ENCODE data around the gene BCAS4.

The BCAS4 gene

DNA sequence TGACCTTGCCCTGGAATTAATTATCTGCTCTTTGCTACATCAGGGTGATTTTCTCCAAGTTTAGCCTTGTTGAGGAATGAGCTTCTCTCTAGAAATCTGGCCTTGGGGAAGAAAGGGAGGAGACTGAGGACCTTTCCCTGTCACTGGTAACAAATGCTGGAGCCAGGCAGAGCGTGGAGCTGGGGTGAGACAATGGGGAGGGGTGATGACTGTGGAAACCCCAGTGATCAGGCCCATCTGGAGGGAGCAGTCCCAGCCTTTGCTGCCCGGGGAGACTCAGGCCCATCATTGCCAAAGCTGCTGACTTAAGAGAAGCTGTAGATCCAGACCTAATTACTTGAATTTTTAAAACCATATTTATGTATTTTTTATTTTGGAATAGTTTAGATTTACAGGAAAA is 31.3 kb downstream of the BCAS4 start:
- no peak for DNase-seq

DNA sequence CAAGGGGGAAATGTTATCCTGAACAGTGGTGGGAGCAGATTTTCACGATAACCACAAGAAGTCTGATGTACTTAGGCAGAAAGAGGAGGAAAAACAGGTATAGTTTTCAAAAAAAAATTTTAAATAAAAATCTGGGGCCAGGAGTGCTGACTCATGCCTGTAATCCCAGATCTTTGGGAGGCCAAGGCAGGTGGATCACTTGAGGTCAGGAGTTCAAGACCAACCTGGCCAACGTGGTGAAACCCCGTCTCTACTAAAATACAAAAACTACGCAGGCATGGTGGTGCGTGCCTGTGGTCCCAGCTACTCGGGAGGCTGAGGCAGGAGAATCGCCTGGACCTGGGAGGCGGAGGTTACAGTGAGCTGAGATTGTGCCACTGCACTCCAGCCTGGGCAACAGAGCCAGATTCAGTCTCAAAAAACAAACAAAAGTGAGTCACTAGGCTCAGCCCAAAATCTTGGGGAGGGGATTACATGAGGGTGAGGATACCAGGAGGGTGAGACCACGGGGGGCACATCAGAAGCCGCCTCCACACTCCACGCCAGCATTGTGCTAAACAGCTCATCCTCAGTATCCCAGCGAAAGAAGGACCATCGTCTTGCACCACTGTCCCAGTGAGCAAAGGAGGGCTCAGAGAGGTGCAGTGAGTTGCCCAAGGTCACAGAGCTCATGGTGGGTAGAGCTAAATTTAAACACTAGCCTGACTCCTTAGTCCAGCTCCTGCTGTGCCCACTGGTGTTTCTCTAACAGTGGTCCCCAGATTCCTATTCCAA is 33.7 kb downstream of the BCAS4 start:
- DNase-seq = no peak

GRCh38 chr20:50831622-50832021 is 36.8 kb downstream of the BCAS4 start:
- DNase-seq = no peak

GRCh38 chr20:50834599-50835005 is 39.7 kb downstream of the BCAS4 start:
- no peak for DNase-seq

DNA sequence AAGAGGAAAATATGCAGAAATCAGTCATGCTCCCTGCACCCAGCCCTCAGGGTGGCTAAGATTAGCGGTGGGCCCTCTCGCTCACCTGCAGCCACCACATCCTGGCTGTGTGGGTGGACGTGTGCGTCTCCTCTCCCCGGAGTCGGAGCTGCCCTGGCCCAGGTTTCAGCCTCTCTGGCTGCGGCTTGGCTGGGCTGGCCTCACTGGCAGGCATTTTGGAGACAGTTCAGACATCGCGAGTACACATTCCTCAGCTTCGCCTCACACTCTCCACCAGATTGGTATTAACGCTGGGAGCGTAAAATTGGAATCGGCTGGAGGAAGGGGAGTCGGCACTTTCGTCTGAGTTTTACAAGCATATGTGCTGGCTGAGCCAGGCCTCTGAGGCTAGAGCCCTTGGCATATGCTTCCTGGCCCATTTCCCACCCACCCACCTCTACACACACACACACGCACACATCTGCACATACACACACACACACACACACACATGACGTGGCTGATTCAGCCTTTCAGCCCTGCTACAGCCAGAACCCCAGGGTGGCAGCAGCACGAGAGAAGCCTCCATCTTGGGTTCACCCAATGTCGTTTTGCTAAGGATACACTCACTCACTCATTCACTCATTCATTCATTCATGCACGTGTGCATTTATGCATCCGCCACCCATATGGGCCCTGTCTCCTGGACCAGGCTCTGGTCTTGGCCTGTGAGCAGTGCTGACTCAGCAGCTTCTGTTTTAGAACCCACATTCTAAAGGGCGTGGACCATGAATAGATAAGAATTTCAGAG is 42.9 kb downstream of the BCAS4 start:
- DNase-seq = no peak

GRCh38 chr20:50838322-50838625 is 43.4 kb downstream of the BCAS4 start:
- DNase-seq = no peak

- DNase-seq = no peak
These were observed 44.0 kb downstream of the BCAS4 start for GRCh38 chr20:50838707-50839385.

- no peak for DNase-seq
These were observed 48.0 kb downstream of the BCAS4 start for GRCh38 chr20:50842821-50843220.

GRCh38 chr20:50843331-50844276 is 48.7 kb downstream of the BCAS4 start:
- DNase-seq = no peak

DNA sequence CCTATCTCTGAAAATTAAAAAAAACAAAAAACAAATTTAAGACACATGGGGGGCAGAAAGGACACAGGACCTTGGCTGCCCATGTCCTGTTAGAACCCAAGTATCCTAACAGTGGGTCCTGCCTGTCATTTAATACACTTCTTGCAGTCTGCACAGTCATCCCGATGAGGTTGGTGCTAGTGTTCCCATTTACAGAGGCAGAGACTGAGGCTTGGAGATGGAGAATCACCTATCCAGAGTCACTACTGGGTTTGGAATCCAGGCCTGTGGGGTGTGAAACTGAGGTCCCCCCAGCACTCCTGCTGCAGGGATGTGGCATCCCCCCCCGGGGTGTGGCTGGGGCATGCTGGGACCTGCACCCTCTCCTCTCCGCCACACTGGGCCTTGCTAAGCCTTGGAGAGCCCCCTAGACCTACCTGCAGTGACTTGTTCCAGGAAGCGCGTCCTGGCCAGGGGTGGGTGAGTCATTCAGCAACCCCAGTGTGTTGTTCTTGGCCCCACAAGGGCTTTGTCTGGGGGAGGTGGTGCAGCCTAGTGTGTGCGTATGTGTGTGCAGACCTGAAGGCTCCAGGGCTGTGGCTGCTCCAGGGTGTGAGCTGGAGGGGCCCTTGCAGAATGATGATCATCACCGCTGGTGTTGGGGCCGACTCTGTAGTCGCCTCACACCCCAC is 49.7 kb downstream of the BCAS4 start:
- DNase-seq = no peak

DNA sequence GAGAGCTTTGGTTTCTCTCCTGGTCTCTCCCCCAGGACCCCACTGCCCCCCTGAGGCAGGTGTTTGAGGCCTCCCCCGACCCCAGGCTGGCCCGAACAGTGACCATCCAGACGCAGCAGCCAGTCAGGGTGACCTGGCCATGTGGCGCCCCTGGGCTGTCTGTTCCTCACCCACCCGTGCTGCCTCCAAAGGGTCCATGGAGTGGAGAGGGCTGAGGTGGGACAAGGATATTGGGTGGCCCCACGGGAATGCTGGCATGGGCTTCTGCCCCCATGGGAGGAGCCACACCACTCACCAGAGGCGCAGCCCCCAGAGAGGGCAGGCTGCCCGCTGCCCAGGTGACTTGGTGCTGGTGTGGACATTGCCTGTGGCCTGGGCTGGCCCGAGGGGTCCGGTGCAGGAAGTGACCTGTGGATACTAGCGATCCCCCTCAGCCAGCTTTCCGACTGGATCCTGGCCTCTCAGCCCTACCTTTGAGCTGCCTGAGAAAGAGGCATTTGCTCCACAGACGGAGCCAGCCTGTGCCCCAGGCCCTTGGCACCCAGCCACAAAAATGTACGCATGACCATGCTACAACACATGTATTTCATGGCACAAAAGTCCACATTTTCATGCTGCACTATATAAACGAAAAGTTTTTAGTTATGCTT is 50.8 kb downstream of the BCAS4 start:
- peak in 1 of 2 experiments; percentile 5 for DNase-seq

- no peak for DNase-seq
These were observed 53.5 kb downstream of the BCAS4 start for GRCh38 chr20:50848341-50848808.

- peak in 1 of 2 experiments; percentile 9 for DNase-seq
These were observed 54.2 kb downstream of the BCAS4 start for GRCh38 chr20:50848846-50849673.

- DNase-seq = no peak
These were observed 55.9 kb downstream of the BCAS4 start for GRCh38 chr20:50850721-50851286.

GRCh38 chr20:50852085-50852484 is 57.2 kb downstream of the BCAS4 start:
- DNase-seq = no peak

DNA sequence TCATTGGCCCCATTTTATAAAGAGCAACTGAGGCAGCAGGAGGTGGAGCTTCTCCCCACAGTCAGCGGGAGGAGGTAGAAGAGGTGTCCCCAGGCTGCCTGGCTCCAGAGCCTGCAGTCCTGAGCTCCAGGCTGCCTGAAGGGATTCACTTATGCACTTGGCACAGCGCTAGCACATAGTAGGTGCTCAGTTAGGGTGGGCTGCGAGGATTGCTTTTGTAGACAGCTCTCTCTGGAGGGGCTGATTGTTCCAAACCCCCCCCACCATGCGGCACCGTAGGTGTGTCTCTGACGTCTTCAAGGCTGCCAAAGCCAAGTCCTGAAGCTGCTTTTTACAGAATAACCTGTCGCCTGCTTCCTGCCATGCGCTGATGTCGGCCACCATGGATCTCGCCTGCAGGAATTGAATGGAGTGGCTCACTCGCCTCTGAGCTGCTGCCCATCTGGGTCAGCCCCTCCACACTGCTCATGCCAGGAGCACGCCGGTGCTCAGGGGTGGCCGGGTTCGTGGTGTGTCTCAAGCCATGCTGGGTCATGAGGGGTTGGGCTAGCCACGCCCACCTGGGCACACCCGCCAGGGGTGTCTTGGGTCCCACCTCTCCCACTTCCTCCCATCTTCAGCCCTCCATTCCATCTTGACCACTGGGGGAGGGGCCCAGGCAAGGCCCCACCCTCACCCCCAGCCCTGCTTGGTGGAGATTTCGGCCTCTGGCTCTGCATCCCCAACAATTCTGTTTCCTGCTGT is 59.8 kb downstream of the BCAS4 start:
- DNase-seq = no peak

GRCh38 chr20:50855498-50856474 is 60.9 kb downstream of the BCAS4 start:
- peak in 1 of 2 experiments; percentile 14 for DNase-seq

- no peak for DNase-seq
These were observed 61.7 kb downstream of the BCAS4 start for GRCh38 chr20:50856475-50857041.

Measured in NCI-H2081 (cell line).